H9 (cell line): Measurements from ENCODE around the gene APOBR. TPM values are rescaled to one million over a fixed set of nuclear protein-coding genes. Genes with fewer than 3 reads are reported as not detected.

Source experiments
- DNase-seq: peaks from one replicate; pipeline ENCODE4 v3.0.0-alpha.2; 2017
- H2AFZ ChIP-seq: one replicate; pipeline ENCODE4 v1.6.1; 2013; ENCODE audit warnings: mild to moderate bottlenecking, low read length, control low read depth, moderate library complexity
- H2AK5ac ChIP-seq: 2 replicates; pipeline ENCODE4 v1.6.1; 2013; ENCODE audit warnings: low read length, control low read depth, mixed read lengths; ENCODE audit not compliant: insufficient read length
- H2BK120ac ChIP-seq: one replicate; pipeline ENCODE4 v1.6.1; 2013; ENCODE audit warnings: low read depth, mild to moderate bottlenecking, low read length, control low read depth, inconsistent platforms; ENCODE audit not compliant: poor library complexity, severe bottlenecking
- H2BK12ac ChIP-seq: 2 replicates; pipeline ENCODE4 v1.6.1; 2013; ENCODE audit warnings: low read length, control low read depth, mixed read lengths, low read depth; ENCODE audit not compliant: insufficient read length
- H2BK15ac ChIP-seq: 2 replicates; pipeline ENCODE4 v1.6.1; 2013; ENCODE audit warnings: low read depth, low read length, control low read depth
- H2BK20ac ChIP-seq: one replicate; pipeline ENCODE4 v1.6.1; 2013; ENCODE audit warnings: low read depth, mild to moderate bottlenecking, low read length, control low read depth, inconsistent platforms; ENCODE audit not compliant: poor library complexity, severe bottlenecking
- H2BK5ac ChIP-seq: 2 replicates; pipeline ENCODE4 v1.6.1; 2013; ENCODE audit warnings: low read length, control low read depth, mixed read lengths; ENCODE audit not compliant: insufficient read length
- H3K14ac ChIP-seq: 2 replicates; pipeline ENCODE4 v1.6.1; 2013; ENCODE audit warnings: low read length, control low read depth; ENCODE audit not compliant: insufficient read depth
- H3K18ac ChIP-seq: 2 replicates; pipeline ENCODE4 v1.6.1; 2013; ENCODE audit warnings: low read depth, mild to moderate bottlenecking, mixed read lengths, low read length, control low read depth; ENCODE audit not compliant: insufficient read length
- H3K23ac ChIP-seq: 2 replicates; pipeline ENCODE4 v1.6.1; 2013; ENCODE audit warnings: low read length, control low read depth, mixed read lengths, low read depth; ENCODE audit not compliant: insufficient read length
- H3K23me2 ChIP-seq: 2 replicates; pipeline ENCODE4 v1.6.1; 2013; ENCODE audit warnings: low read depth, mild to moderate bottlenecking, mixed read lengths, low read length, control low read depth; ENCODE audit not compliant: insufficient read length, poor library complexity, severe bottlenecking
- H3K27ac ChIP-seq: 2 replicates; pipeline ENCODE4 v1.5.1; 2013; ENCODE audit warnings: low read length, control low read depth, mixed read lengths, low read depth; ENCODE audit not compliant: insufficient read length
- H3K27me3 ChIP-seq: 2 replicates; pipeline ENCODE4 v1.6.1; 2013; ENCODE audit warnings: low read length, control low read depth, inconsistent platforms; ENCODE audit not compliant: insufficient read depth
- H3K4ac ChIP-seq: 2 replicates; pipeline ENCODE4 v1.6.1; 2013; ENCODE audit warnings: low read depth, mild to moderate bottlenecking, control low read depth, inconsistent platforms, low read length, moderate library complexity
- H3K4me1 ChIP-seq: 2 replicates; pipeline ENCODE4 v1.6.1; 2013; ENCODE audit warnings: low read length, control low read depth, inconsistent platforms; ENCODE audit not compliant: insufficient read depth
- H3K4me2 ChIP-seq: 2 replicates; pipeline ENCODE4 v1.6.1; 2013; ENCODE audit warnings: low read length, control low read depth, mixed read lengths; ENCODE audit not compliant: insufficient read length, insufficient read depth
- H3K56ac ChIP-seq: 2 replicates; pipeline ENCODE4 v1.6.1; 2013; ENCODE audit warnings: low read depth, mild to moderate bottlenecking, mixed read lengths, low read length, control low read depth; ENCODE audit not compliant: insufficient read length
- H3K79me1 ChIP-seq: 2 replicates; pipeline ENCODE4 v1.6.1; 2013; ENCODE audit warnings: low read depth, mild to moderate bottlenecking, moderate library complexity, low read length, control low read depth, inconsistent platforms; ENCODE audit not compliant: insufficient read depth, poor library complexity, severe bottlenecking
- H3K79me2 ChIP-seq: 2 replicates; pipeline ENCODE4 v1.6.1; 2013; ENCODE audit warnings: low read length, control low read depth, inconsistent platforms; ENCODE audit not compliant: insufficient read depth
- H3K9ac ChIP-seq: 2 replicates; pipeline ENCODE4 v1.6.1; 2013; ENCODE audit warnings: low read length, control low read depth, mixed read lengths; ENCODE audit not compliant: insufficient read length; ENCODE audit errors: extremely low read depth
- H3K9me3 ChIP-seq: one replicate; pipeline ENCODE4 v1.6.1; 2013; ENCODE audit warnings: low read depth, low read length, inconsistent platforms; ENCODE audit not compliant: control insufficient read depth
- H3T11ph ChIP-seq: one replicate; pipeline ENCODE4 v1.6.1; 2013; ENCODE audit warnings: mild to moderate bottlenecking, low read length, control low read depth, inconsistent platforms
- H4K20me1 ChIP-seq: one replicate; pipeline ENCODE4 v1.6.1; 2013; ENCODE audit not compliant: control insufficient read depth, insufficient read length, insufficient read depth
- H4K5ac ChIP-seq: 2 replicates; pipeline ENCODE4 v1.6.1; 2013; ENCODE audit warnings: low read depth, mild to moderate bottlenecking, mixed read lengths, low read length, control low read depth; ENCODE audit not compliant: insufficient read length
- H4K8ac ChIP-seq: replicated peaks from 2 replicates; pipeline ENCODE4 v1.6.1; 2013; ENCODE audit warnings: low read length, control low read depth, mixed read lengths, low read depth; ENCODE audit not compliant: insufficient read length
- H4K91ac ChIP-seq: 2 replicates; pipeline ENCODE4 v1.6.1; 2013; ENCODE audit warnings: low read depth, mild to moderate bottlenecking, moderate library complexity, mixed read lengths, low read length, control low read depth; ENCODE audit not compliant: insufficient read length
- H3K27ac Mint-ChIP-seq, 3 experiments: 2 replicates in 2 of 3; 3 replicates in 1 of 3; pipeline ENCODE4 v1.8.0; 2020 to 2021; ENCODE audit warnings: mixed read lengths in 3 of 3, mild to moderate bottlenecking in 1 of 3, moderate library complexity in 1 of 3
- H3K27me3 Mint-ChIP-seq: 2 replicates; pipeline ENCODE4 v1.8.0; 2021; ENCODE audit warnings: low read depth, mild to moderate bottlenecking, moderate library complexity, mixed read lengths
- H3K36me3 Mint-ChIP-seq, 3 experiments: 2 replicates in 2 of 3; 3 replicates in 1 of 3; pipeline ENCODE4 v1.8.0; 2020 to 2021; ENCODE audit warnings: low read depth in 3 of 3, mixed read lengths in 3 of 3; ENCODE audit not compliant: insufficient read depth in 1 of 3
- H3K4me1 Mint-ChIP-seq, 2 experiments: 2 replicates each; pipeline ENCODE4 v1.8.0; 2020; ENCODE audit warnings: mixed read lengths in 2 of 2
- H3K4me3 Mint-ChIP-seq, 2 experiments: 2 replicates in 1 of 2; 3 replicates in 1 of 2; pipeline ENCODE4 v1.8.0; 2020 to 2021; ENCODE audit warnings: mild to moderate bottlenecking in 2 of 2, mixed read lengths in 2 of 2, moderate library complexity in 1 of 2
- H3K9me3 Mint-ChIP-seq, 2 experiments: 2 replicates in 1 of 2; 3 replicates in 1 of 2; pipeline ENCODE4 v1.8.0; 2020; ENCODE audit warnings: mild to moderate bottlenecking in 2 of 2, mixed read lengths in 2 of 2, moderate library complexity in 1 of 2
- CTCF ChIP-seq: fragments of 200-600 bp; sonication (generic); conservative IDR thresholded peaks from 3 replicates; pipeline ENCODE4 v1.8.0; 2021; ENCODE audit warnings: antibody characterized with exemption, mild to moderate bottlenecking
- WGBS: extraction: QIAGEN DNeasy Blood & Tissue Kit; methylation state at CpG from one replicate; pipeline ENCODE4 v1.1.7; 2013; ENCODE audit warnings: missing lambda C conversion rate, low lambda C conversion rate, mixed read lengths; ENCODE audit not compliant: insufficient read length; ENCODE audit errors: extremely low coverage; 5-methylcytosine and 5-hydroxymethylcytosine counted together
- total RNA-seq: library from RNA; stranded (reverse); gene quantifications from 2 replicates; pipeline ENCODE4 v1.2.1, GENCODE V29; 2021

The APOBR gene
- total RNA-seq, 1 experiment from 2014 or later, result not detected

- H3K18ac ChIP-seq, result no peak overlapping the region
- Mint-ChIP-seq H3K27me3 (no peaks in the 10 kb centered on the region), H3K9me3 (no peaks in the 10 kb centered on the region), H3K4me1 (peaks cover 0 to 2% of the 10 kb centered on the region in 2 experiments; a peak in 1 of 4 replicates), H3K4me3 (no peak overlapping the region), H3K27ac (no peak overlapping the region), H3K36me3 (peaks cover 2 to 5% (median 4%) of the 10 kb centered on the region in 3 experiments; a peak in 4 of 7 replicates)
- H3K4me2 ChIP-seq, result no peak overlapping the region
- no peaks in the 10 kb centered on the region for H3K79me2 ChIP-seq
- no peak overlapping the region for H3K27ac ChIP-seq
- H2BK12ac ChIP-seq, result no peak overlapping the region
- H4K20me1 ChIP-seq, result no peaks in the 10 kb centered on the region
- H3K9ac ChIP-seq, result no peak overlapping the region
- no peaks in the 10 kb centered on the region for H3K23me2 ChIP-seq
- H2BK15ac ChIP-seq, result no peak overlapping the region
- H3K9me3 ChIP-seq, result no peaks in the 10 kb centered on the region
- H3K23ac ChIP-seq, result no peak overlapping the region
- no peaks in the 10 kb centered on the region for H3K79me1 ChIP-seq
- no peak overlapping the region for H3K4ac ChIP-seq
- H3K27me3 ChIP-seq, result no peaks in the 10 kb centered on the region
- H4K5ac ChIP-seq, result no peak overlapping the region
- no peak overlapping the region for H4K91ac ChIP-seq
- no peak overlapping the region for H2BK20ac ChIP-seq
- H3T11ph ChIP-seq, result no peak overlapping the region
- no CpG with 5 or more reads among the region's 8 CpGs for WGBS
- H4K8ac ChIP-seq, result no peak overlapping the region
- no peak for DNase-seq
- no peak overlapping the region for H2AFZ ChIP-seq
- no peak overlapping the region for H2BK5ac ChIP-seq
- H2BK120ac ChIP-seq, result no peak overlapping the region
- no peak overlapping the region for H3K56ac ChIP-seq
- TF ChIP-seq CTCF, result no peak
- no peak overlapping the region for H2AK5ac ChIP-seq
- H3K4me1 ChIP-seq, result no peaks in the 10 kb centered on the region
- no peak overlapping the region for H3K14ac ChIP-seq
Measured at GRCh38 chr16:28473714-28474265, 20.7 kb upstream of the APOBR start.
